Osteoblast (primary cell): ENCODE results near the gene SV2B. TPM values are rescaled to one million over a fixed set of nuclear protein-coding genes. Genes with fewer than 3 reads are reported as not detected.

ENCODE experiments used
- DNase-seq: peaks from one replicate; pipeline ENCODE4 v3.0.0; 2011; ENCODE audit warnings: low spot score, mixed read lengths; ENCODE audit not compliant: insufficient read length; ENCODE audit errors: missing footprints
- H2AFZ ChIP-seq: 2 replicates; pipeline ENCODE4 v1.6.0; 2011; ENCODE audit warnings: mild to moderate bottlenecking, low read length
- H3K27ac ChIP-seq: 2 replicates; pipeline ENCODE4 v1.5.1; 2011; ENCODE audit warnings: mild to moderate bottlenecking, low read depth, low read length, moderate library complexity
- H3K27me3 ChIP-seq: 2 replicates; pipeline ENCODE4 v1.6.0; 2012; ENCODE audit warnings: mild to moderate bottlenecking, control low read depth, inconsistent platforms, low read length, moderate library complexity; ENCODE audit not compliant: insufficient read depth
- H3K36me3 ChIP-seq: 2 replicates; pipeline ENCODE4 v1.5.1; 2011; ENCODE audit warnings: mild to moderate bottlenecking, low read length, control low read depth, moderate library complexity; ENCODE audit not compliant: insufficient read depth
- H3K4me1 ChIP-seq: 2 replicates; pipeline ENCODE4 v1.5.1; 2011; ENCODE audit warnings: mild to moderate bottlenecking, low read length, control low read depth, moderate library complexity; ENCODE audit not compliant: insufficient read depth
- H3K4me2 ChIP-seq: 2 replicates; pipeline ENCODE4 v1.6.0; 2011; ENCODE audit warnings: mild to moderate bottlenecking, low read length; ENCODE audit not compliant: insufficient read depth
- H3K4me3 ChIP-seq: fragments of 200-600 bp; sonication (generic); 3 replicates; pipeline ENCODE4 v1.5.1; 2012; ENCODE audit warnings: mild to moderate bottlenecking, low read length, inconsistent platforms; ENCODE audit not compliant: insufficient read depth
- H3K79me2 ChIP-seq: 2 replicates; pipeline ENCODE4 v1.6.0; 2012; ENCODE audit warnings: mild to moderate bottlenecking, low read length, control low read depth, inconsistent platforms; ENCODE audit not compliant: insufficient read depth
- H3K9me3 ChIP-seq: 2 replicates; pipeline ENCODE4 v1.5.1; 2011; ENCODE audit warnings: low read depth, low read length, control low read depth
- H4K20me1 ChIP-seq: 2 replicates; pipeline ENCODE4 v1.6.0; 2012; ENCODE audit warnings: mild to moderate bottlenecking, low read length, control low read depth; ENCODE audit not compliant: insufficient read depth
- CTCF ChIP-seq: IDR thresholded peaks from 2 replicates; pipeline ENCODE4 v1.5.1; 2011; ENCODE audit warnings: mild to moderate bottlenecking, low read depth, low read length, moderate library complexity; ENCODE audit errors: extremely low read depth
- total RNA-seq: library from RNA; depleted of rRNA; stranded (reverse); fragments of >200 nt; gene quantifications from 2 replicates; pipeline ENCODE4 v1.2.3, GENCODE V29; 2012

SV2B gene
- total RNA-seq, 1 donor = not detected

DNA sequence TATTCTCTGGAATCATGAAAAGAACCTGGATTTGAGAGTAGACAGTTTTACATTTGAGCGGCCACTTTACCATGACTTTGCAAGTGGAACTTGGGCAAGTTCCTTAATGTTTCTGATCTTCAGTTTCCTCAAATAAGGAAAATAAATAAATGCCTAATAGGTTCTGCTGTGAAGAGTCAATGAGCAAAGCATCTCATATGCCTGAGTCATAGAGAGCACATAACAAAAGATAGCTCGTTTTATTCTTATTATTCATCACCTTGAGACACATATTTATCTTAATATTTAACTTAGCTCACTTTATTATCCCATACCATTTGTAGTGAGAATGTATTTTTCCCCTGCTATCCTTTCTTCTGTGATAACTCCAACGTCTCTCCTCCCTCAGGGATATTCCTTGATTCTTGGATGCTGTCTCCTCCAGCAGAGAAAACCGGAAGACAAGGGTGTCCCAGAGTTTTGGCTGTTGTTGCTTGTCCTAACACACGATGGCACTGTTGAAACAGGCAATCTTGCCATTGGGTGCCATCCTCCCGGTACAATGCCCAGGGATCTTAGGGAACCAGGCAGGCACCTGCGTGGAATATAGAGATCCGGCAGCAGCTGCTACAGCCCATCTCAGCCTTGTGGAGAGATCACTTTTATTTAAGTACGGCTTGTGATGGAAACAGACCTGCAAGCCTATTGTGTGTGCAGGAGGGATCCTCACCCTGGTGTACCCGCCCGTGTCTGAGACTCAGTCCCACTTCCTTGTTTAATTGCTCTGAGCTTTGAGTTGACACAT, 44.3 kb upstream of the SV2B start:
- Histone ChIP-seq H3K36me3 (no peaks in the 10 kb centered on the region), H2AFZ (peak overlapping the region; percentile 29), H3K4me3 (no peak overlapping the region), H3K27ac (no peak overlapping the region), H3K27me3 (peaks cover 32% of the 10 kb centered on the region), H3K4me2 (peak overlapping the region; percentile 60), H3K4me1 (no peaks in the 10 kb centered on the region), H4K20me1 (no peaks in the 10 kb centered on the region), H3K9me3 (no peaks in the 10 kb centered on the region), H3K79me2 (no peaks in the 10 kb centered on the region)
- TF ChIP-seq CTCF = peak; percentile 83
- DNase-seq = peak; percentile 75

DNA sequence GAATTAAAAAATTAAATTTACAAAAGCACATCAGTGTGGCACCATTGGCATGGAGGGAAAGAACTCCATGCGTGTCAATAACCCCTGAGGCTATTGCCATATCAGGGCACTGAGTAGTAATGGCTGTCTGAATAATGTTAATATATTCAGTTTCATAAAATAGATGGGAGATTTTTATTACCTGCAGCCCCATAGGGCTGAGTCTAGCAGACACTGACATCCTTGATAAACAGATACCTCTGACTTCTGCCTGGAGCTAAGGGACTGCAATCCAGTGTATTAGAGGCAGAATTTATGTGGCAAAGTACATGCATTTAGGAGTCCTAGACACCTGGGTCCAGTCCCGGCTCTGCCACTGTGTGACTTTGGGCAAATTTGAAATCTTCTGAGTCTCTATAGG, 38.8 kb upstream of the SV2B start:
- H3K36me3 ChIP-seq = no peaks in the 10 kb centered on the region
- no peak for TF ChIP-seq CTCF

GRCh38 chr15:91061997-91062396, 38.1 kb upstream of the SV2B start:
- Histone ChIP-seq H3K4me1 (no peaks in the 10 kb centered on the region), H3K9me3 (no peaks in the 10 kb centered on the region), H4K20me1 (no peaks in the 10 kb centered on the region), H3K27ac (no peak overlapping the region), H3K4me2 (no peak overlapping the region), H2AFZ (no peak overlapping the region), H3K27me3 (peaks cover 9% of the 10 kb centered on the region), H3K4me3 (no peak overlapping the region), H3K79me2 (no peaks in the 10 kb centered on the region), H3K36me3 (no peaks in the 10 kb centered on the region)
- no peak for DNase-seq
- TF ChIP-seq CTCF = no peak

More for the DNA sequence above, 38.8 kb upstream of the SV2B start:
- no peaks in the 10 kb centered on the region for H3K79me2 ChIP-seq
- H3K27ac ChIP-seq = no peak overlapping the region
- H3K4me3 ChIP-seq = no peak overlapping the region
- H3K4me1 ChIP-seq = no peaks in the 10 kb centered on the region
- H3K4me2 ChIP-seq = no peak overlapping the region
- no peaks in the 10 kb centered on the region for H4K20me1 ChIP-seq
- no peak overlapping the region for H2AFZ ChIP-seq
- peaks cover 13% of the 10 kb centered on the region for H3K27me3 ChIP-seq
- DNase-seq = no peak
- H3K9me3 ChIP-seq = no peaks in the 10 kb centered on the region

DNA sequence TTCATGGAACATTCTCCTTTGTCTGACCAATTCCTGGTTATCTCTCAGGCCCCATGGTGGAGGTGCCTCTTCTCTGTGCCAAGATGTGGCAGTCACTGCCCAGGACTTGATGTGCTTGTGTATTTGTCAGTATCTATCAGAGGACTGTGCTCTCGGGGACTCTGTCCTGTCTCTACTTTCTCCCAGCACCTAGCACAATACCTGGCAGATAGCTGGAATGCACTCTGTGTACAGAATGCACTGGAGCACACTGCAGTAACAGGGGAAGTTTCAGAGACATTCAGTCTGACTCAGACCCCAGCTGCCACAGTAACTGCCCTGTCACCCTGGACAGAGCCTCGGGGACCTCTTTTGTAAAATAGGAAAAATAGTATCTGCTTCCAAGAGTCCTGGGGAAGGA, 34.6 kb upstream of the SV2B start:
- no peak for DNase-seq
- no peak overlapping the region for H3K27ac ChIP-seq
- no peak overlapping the region for H3K4me3 ChIP-seq
- H4K20me1 ChIP-seq = no peaks in the 10 kb centered on the region
- H3K79me2 ChIP-seq = no peaks in the 10 kb centered on the region
- H3K4me2 ChIP-seq = no peak overlapping the region
- no peaks in the 10 kb centered on the region for H3K9me3 ChIP-seq
- TF ChIP-seq CTCF = no peak
- H2AFZ ChIP-seq = no peak overlapping the region
- no peaks in the 10 kb centered on the region for H3K4me1 ChIP-seq
- peaks cover 5% of the 10 kb centered on the region for H3K27me3 ChIP-seq
- H3K36me3 ChIP-seq = no peaks in the 10 kb centered on the region
